Cardiac muscle cell (in vitro differentiated cells and primary cell): Measurements from ENCODE around the gene CXorf49. TPM values are rescaled to one million over a fixed set of nuclear protein-coding genes. Genes with fewer than 3 reads are reported as not detected.
"Not testable (repeated sequence)": the region's sequence is repeated elsewhere in the genome, so short reads cannot be mapped to it uniquely, and the experiment has no call there.

Experiments
- DNase-seq, 2 donors: peaks; one replicate each; pipeline versions ENCODE4 v3.0.0 to v3.0.0-alpha.2; 2010 to 2017; ENCODE audit warnings: low read depth in 1 of 2, low spot score in 1 of 2
- H3K27ac ChIP-seq: fragments of 200-600 bp; sonication (generic); 2 replicates; pipeline ENCODE4 v1.5.1; 2016
- H3K27me3 ChIP-seq: fragments of 200-600 bp; sonication (generic); 2 replicates; pipeline ENCODE4 v1.6.0; 2016; ENCODE audit warnings: control low read depth
- H3K36me3 ChIP-seq: fragments of 200-600 bp; sonication (generic); 2 replicates; pipeline ENCODE4 v1.5.1; 2016; ENCODE audit warnings: control low read depth
- H3K4me1 ChIP-seq: fragments of 200-600 bp; sonication (generic); 2 replicates; pipeline ENCODE4 v1.8.1; 2017; ENCODE audit warnings: low read depth, mild to moderate bottlenecking, mixed run types
- H3K4me3 ChIP-seq: fragments of 200-600 bp; sonication (generic); 2 replicates; pipeline ENCODE4 v1.5.1; 2016; ENCODE audit warnings: mild to moderate bottlenecking
- H3K9me3 ChIP-seq: fragments of 200-600 bp; sonication (generic); 2 replicates; pipeline ENCODE4 v1.5.1; 2017; ENCODE audit warnings: low read depth, mild to moderate bottlenecking, control low read depth
- polyA plus RNA-seq: library from polyadenylated mRNA; unstranded; fragments of >200 nt; fragmentation: Nextera tagmentation; extraction: Ambion mirVana; gene quantifications from 2 replicates; pipeline ENCODE4 v1.2.1, GENCODE V29; 2016
- total RNA-seq: library from RNA; depleted of rRNA; stranded (reverse); fragments of >200 nt; gene quantifications from 2 replicates; pipeline ENCODE4 v1.2.3, GENCODE V29; 2016

The CXorf49 gene
- not detected in 2 replicates for total RNA-seq
- not detected in 2 replicates for polyA plus RNA-seq

DNA sequence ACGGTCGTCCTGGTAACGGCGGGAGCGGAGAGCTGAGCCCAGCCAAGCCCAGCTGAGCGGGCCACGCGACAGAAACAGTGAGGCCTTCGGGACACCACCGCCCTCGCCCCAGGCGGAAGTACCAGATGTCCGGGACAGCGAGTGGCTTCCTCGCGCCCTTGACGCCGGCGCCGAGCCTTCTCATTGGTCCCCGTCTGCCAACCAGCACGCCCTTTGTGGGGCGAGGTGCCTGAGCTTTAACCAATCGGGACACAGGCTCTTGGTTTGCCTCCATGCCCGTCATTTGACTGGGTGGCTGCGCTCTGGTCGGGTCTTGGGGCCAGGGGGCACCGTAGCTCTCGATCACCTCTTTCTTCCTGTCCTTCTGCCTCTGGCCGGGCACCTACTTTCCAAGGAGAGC, at the start of gene CXorf49:
Gene CXorf49 (minus strand): TSS at position 101 of the 400 bp plus-strand sequence. CDS start 134 bp downstream, outside the sequence.
- H3K36me3 ChIP-seq, H3K4me1 ChIP-seq, H3K4me3 ChIP-seq, H3K9me3 ChIP-seq, DNase-seq, H3K27me3 ChIP-seq, H3K27ac ChIP-seq: not testable (repeated sequence)

- H3K27ac ChIP-seq, DNase-seq, H3K4me3 ChIP-seq, H3K27me3 ChIP-seq, H3K36me3 ChIP-seq, H3K4me1 ChIP-seq, H3K9me3 ChIP-seq: not testable (repeated sequence)
Observed at GRCh38 chrX:71767134-71767533, 49.0 kb upstream of the CXorf49 start.

DNA sequence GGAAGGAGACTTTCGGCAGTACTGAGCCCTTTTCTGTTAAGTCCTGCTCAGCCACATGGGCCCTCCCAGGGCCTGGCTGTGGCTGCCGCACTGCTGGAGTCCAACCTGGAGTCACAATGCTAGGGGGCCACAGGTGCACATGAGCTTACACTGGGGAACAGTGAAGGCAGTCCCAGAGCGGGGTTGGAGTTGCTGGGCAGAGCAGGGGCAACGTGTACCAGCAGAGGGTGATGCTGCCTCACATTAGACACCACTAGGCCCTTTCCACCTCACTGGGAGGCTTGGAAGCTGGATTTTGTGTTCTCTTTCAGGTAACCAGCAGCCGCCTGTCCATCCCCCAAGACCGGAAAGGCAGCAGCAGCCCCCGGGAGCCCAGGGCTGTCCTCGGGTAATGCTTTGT, 47.5 kb upstream of the CXorf49 start:
- not testable (repeated sequence) for H3K27ac ChIP-seq, H3K36me3 ChIP-seq, H3K4me3 ChIP-seq, H3K4me1 ChIP-seq, DNase-seq, H3K27me3 ChIP-seq, H3K9me3 ChIP-seq

- DNase-seq, result not testable (repeated sequence)
Observed at GRCh38 chrX:71764832-71765231, 46.7 kb upstream of the CXorf49 start.

GRCh38 chrX:71763049-71763448, 45.0 kb upstream of the CXorf49 start, which contains the start of gene CXorf49B:
Gene CXorf49B, plus strand, starts transcription at chrX:71763349. Its CDS starts 75 bp downstream, at chrX:71763424.
- not testable (repeated sequence) for DNase-seq, H3K27me3 ChIP-seq, H3K4me3 ChIP-seq, H3K9me3 ChIP-seq, H3K27ac ChIP-seq, H3K4me1 ChIP-seq, H3K36me3 ChIP-seq

More at GRCh38 chrX:71764832-71765231, 46.7 kb upstream of the CXorf49 start:
- not testable (repeated sequence) for H3K4me3 ChIP-seq, H3K27ac ChIP-seq, H3K9me3 ChIP-seq, H3K36me3 ChIP-seq, H3K27me3 ChIP-seq, H3K4me1 ChIP-seq

- not testable (repeated sequence) for H3K4me1 ChIP-seq, H3K36me3 ChIP-seq, H3K4me3 ChIP-seq, H3K9me3 ChIP-seq, H3K27ac ChIP-seq, DNase-seq, H3K27me3 ChIP-seq
Observed at GRCh38 chrX:71760688-71761281, 42.7 kb upstream of the CXorf49 start.

- not testable (repeated sequence) for H3K4me1 ChIP-seq, H3K9me3 ChIP-seq, H3K36me3 ChIP-seq, H3K27ac ChIP-seq, H3K4me3 ChIP-seq, H3K27me3 ChIP-seq, DNase-seq
Observed at GRCh38 chrX:71720289-71720886, 2.3 kb upstream of the CXorf49 start.

GRCh38 chrX:71719195-71719594, 1.1 kb upstream of the CXorf49 start:
- H3K4me3 ChIP-seq, result not testable (repeated sequence)

GRCh38 chrX:71716323-71716722, 1.8 kb downstream of the CXorf49 start:
- DNase-seq, H3K36me3 ChIP-seq, H3K9me3 ChIP-seq, H3K27ac ChIP-seq, H3K27me3 ChIP-seq, H3K4me1 ChIP-seq, H3K4me3 ChIP-seq: not testable (repeated sequence)

More at GRCh38 chrX:71719195-71719594, 1.1 kb upstream of the CXorf49 start:
- not testable (repeated sequence) for H3K9me3 ChIP-seq, H3K4me1 ChIP-seq, H3K27ac ChIP-seq, H3K36me3 ChIP-seq, H3K27me3 ChIP-seq, DNase-seq

GRCh38 chrX:71715551-71715950, 2.5 kb downstream of the CXorf49 start:
- not testable (repeated sequence) for H3K4me1 ChIP-seq, H3K27ac ChIP-seq, H3K9me3 ChIP-seq, DNase-seq, H3K4me3 ChIP-seq, H3K36me3 ChIP-seq, H3K27me3 ChIP-seq

GRCh38 chrX:71714064-71714463, 4.0 kb downstream of the CXorf49 start:
- H3K36me3 ChIP-seq, DNase-seq, H3K4me1 ChIP-seq, H3K9me3 ChIP-seq, H3K27me3 ChIP-seq, H3K27ac ChIP-seq, H3K4me3 ChIP-seq: not testable (repeated sequence)

DNA sequence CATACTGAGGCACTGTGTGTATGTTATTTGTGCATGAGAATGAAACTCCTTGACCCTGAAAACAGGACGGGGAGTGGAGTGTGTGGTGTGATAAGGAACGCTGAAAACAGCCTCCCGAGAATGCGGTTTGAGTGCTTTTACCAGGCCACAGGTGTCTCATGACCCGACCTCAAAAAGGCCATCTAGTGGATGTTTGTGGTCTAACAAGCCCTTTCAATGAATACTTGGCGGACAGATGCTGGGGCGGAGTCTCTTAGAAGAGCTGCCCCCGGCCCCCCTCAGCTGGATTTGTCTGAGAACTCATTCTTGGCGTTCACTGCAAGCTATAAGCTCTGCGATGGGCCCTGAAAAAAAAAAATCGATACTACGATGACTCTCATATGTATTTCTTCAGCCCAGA, 15.2 kb downstream of the CXorf49 start:
- DNase-seq, H3K4me3 ChIP-seq, H3K4me1 ChIP-seq, H3K9me3 ChIP-seq, H3K36me3 ChIP-seq, H3K27me3 ChIP-seq, H3K27ac ChIP-seq: not testable (repeated sequence)

DNA sequence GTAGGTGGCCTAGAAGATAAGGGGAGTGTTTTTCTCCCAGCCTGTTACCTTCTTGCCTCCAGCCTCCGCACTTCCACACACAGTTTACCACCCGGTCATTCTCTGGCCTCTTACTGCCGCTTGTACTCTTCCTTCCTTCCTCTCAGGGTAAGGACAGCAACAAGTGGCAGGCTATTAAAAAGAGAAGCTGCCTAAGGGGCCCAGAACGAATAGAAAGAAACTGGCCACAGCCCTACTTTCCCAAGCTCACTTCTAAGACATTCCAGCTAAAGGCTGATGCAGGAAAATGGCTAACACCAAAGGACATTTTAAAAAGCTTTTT, 19.1 kb downstream of the CXorf49 start:
- not testable (repeated sequence) for H3K36me3 ChIP-seq, DNase-seq, H3K4me3 ChIP-seq

DNA sequence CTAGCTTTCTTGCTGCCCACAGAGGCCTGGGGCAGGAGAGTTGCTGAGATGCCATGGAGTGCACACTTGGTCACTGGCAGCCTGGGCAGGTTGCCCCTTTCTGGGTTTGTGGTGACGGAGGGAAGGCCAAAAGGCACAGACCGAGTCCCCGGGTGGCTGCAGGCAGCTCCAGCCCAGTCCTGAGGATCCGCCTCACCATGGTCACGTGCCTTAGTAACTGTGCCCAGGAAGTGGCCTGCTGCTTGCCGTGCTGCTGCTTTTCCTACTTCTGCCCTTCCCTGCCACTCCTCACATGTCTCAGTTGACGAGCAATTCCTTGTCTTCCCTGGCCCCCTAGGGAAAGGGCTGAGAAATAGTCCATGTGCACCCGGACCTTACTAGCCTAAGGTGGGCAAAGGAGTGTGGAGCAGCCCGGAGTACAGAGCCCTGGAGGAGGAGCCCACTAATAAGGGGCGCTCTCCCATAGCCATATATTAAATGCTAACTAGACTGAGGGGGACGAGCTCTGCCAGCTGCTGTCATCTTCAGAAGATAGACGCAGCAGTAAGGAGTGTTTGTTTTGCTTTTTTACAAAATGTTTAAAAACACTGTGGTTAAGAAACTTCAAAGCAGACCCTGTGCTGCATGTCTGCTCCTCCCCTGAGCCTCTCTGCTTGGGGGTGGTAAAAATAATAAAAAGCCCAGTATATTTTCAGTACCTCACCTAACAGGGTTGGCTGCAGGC, 19.6 kb downstream of the CXorf49 start:
- H3K36me3 ChIP-seq, H3K4me1 ChIP-seq, H3K4me3 ChIP-seq, DNase-seq, H3K9me3 ChIP-seq, H3K27ac ChIP-seq, H3K27me3 ChIP-seq: not testable (repeated sequence)

More for the DNA sequence above, 19.1 kb downstream of the CXorf49 start:
- H3K27me3 ChIP-seq, H3K4me1 ChIP-seq, H3K9me3 ChIP-seq, H3K27ac ChIP-seq: not testable (repeated sequence)
